Endothelial cell of umbilical vein (primary cell): ENCODE results near the gene DNAH1. TPM values are rescaled to one million over a fixed set of nuclear protein-coding genes. Genes with fewer than 3 reads are reported as not detected.

Source experiments
- BruUV-seq: library from RNA; stranded (reverse); fragments of 400-500 nt; replicated peaks from 2 replicates; lab custom pipeline; 2021; lab: Mats Ljungman, UMichigan
- CTCF ChIA-PET: fragments of 300-600, 350-600 bp; sonication (Branson Sonifier 250); formaldehyde crosslinking; loops from one replicate; lab custom pipeline; 2021; ENCODE audit warnings: antibody characterized with exemption, inconsistent platforms; lab: Charles Lee
- POLR2A ChIA-PET: fragments of 300-600, 350-600 bp; sonication (Branson Sonifier 250); formaldehyde crosslinking; loops from one replicate; lab custom pipeline; 2021; ENCODE audit warnings: antibody characterized with exemption, inconsistent platforms; lab: Charles Lee
- DNase-seq: peaks from one replicate; pipeline ENCODE4 v3.0.0-alpha.2; 2011; ENCODE audit warnings: low read depth, low spot score
- FAIRE-seq: peaks from 2 replicates; lab custom pipeline; 2011; peaks lifted over from hg19 to GRCh38; lab: Jason Lieb, UNC
- H2AFZ ChIP-seq: 2 replicates; pipeline ENCODE4 v1.6.0; 2012; ENCODE audit warnings: low read depth, low read length, control low read depth, inconsistent platforms
- H3K27ac ChIP-seq: 2 replicates; pipeline ENCODE4 v1.5.1; 2011; ENCODE audit warnings: low read depth, mild to moderate bottlenecking, control low read depth, low read length, moderate library complexity; ENCODE audit not compliant: insufficient read depth
- H3K27me3 ChIP-seq, 2 experiments: 2 replicates each; pipeline versions ENCODE4 v1.6.0 to v1.6.1; 2011; ENCODE audit warnings: low read length in 2 of 2, mixed read lengths in 1 of 2; ENCODE audit not compliant: control insufficient read depth in 2 of 2, insufficient read depth in 2 of 2
- H3K36me3 ChIP-seq, 2 experiments: 2 replicates in 1 of 2; 3 replicates in 1 of 2; pipeline ENCODE4 v1.5.1; 2011; ENCODE audit warnings: low read length in 2 of 2, mild to moderate bottlenecking in 1 of 2, moderate library complexity in 1 of 2; ENCODE audit not compliant: control insufficient read depth in 2 of 2, insufficient read depth in 2 of 2; ENCODE audit errors: extremely low read depth in 1 of 2
- H3K4me1 ChIP-seq: 3 replicates; pipeline ENCODE4 v1.5.1; 2011; ENCODE audit warnings: mild to moderate bottlenecking, low read length; ENCODE audit not compliant: control insufficient read depth, insufficient read depth; ENCODE audit errors: extremely low read depth
- H3K4me2 ChIP-seq: 2 replicates; pipeline ENCODE4 v1.6.1; 2011; ENCODE audit warnings: low read length, control low read depth, mixed read lengths; ENCODE audit not compliant: insufficient read depth
- H3K4me3 ChIP-seq, 3 experiments: fragments of 200-600 bp in 1 of 3; sonication (generic), shearing (Covaris generic) in 1 of 3; replicated peaks in 1 of 3; 2 replicates each; pipeline ENCODE4 v1.5.1; 2011 to 2016; ENCODE audit warnings: control low read depth in 3 of 3, low read length in 3 of 3, mild to moderate bottlenecking in 2 of 3, inconsistent platforms in 1 of 3, low read depth in 1 of 3, moderate library complexity in 1 of 3; ENCODE audit not compliant: insufficient read depth in 1 of 3
- H3K79me2 ChIP-seq: 2 replicates; pipeline ENCODE4 v1.6.0; 2012; ENCODE audit warnings: low read length, inconsistent platforms; ENCODE audit not compliant: control insufficient read depth, insufficient read depth
- H3K9ac ChIP-seq: replicated peaks from 2 replicates; pipeline ENCODE3; 2011; ENCODE audit warnings: low read length, control low read depth; ENCODE audit not compliant: insufficient read depth; ENCODE audit errors: extremely low read depth
- H3K9me1 ChIP-seq: replicated peaks from 3 replicates; pipeline ENCODE4 v1.6.0; 2011; ENCODE audit warnings: mild to moderate bottlenecking, low read length; ENCODE audit not compliant: control insufficient read depth, insufficient read depth; ENCODE audit errors: extremely low read depth
- H3K9me3 ChIP-seq: replicated peaks from 2 replicates; pipeline ENCODE4 v1.5.1; 2012; ENCODE audit warnings: low read length, inconsistent platforms; ENCODE audit not compliant: control insufficient read depth, insufficient read depth
- H4K20me1 ChIP-seq: replicated peaks from 2 replicates; pipeline ENCODE3; 2011; ENCODE audit warnings: mild to moderate bottlenecking, low read length; ENCODE audit not compliant: control insufficient read depth, insufficient read depth; ENCODE audit errors: extremely low read depth
- EZH2 ChIP-seq: IDR thresholded peaks from 2 replicates; pipeline ENCODE4 v1.6.1; 2012; ENCODE audit warnings: borderline replicate concordance, low read depth, mild to moderate bottlenecking, moderate library complexity, low read length, inconsistent platforms; ENCODE audit not compliant: severe bottlenecking
- FOS ChIP-seq: IDR thresholded peaks from 2 replicates; pipeline ENCODE4 v1.6.1; 2011; ENCODE audit warnings: mild to moderate bottlenecking, low read length, moderate library complexity, borderline replicate concordance; ENCODE audit not compliant: insufficient read depth
- GATA2 ChIP-seq: IDR thresholded peaks from 2 replicates; pipeline ENCODE4 v1.7.0; 2011; ENCODE audit warnings: low read depth, mild to moderate bottlenecking, moderate library complexity, mixed read lengths, low read length; ENCODE audit not compliant: insufficient read length, insufficient read depth
- JUN ChIP-seq: IDR thresholded peaks from 2 replicates; pipeline ENCODE4 v1.6.1; 2011; ENCODE audit warnings: borderline replicate concordance, low read depth; ENCODE audit not compliant: insufficient read length, insufficient read depth
- MYC ChIP-seq: IDR thresholded peaks from one replicate; pipeline ENCODE4 v1.6.1; 2011; ENCODE audit warnings: mild to moderate bottlenecking, low read depth, low read length
- POLR2A ChIP-seq: IDR thresholded peaks from 2 replicates; pipeline ENCODE4 v1.6.1; 2012; ENCODE audit warnings: low read depth, mild to moderate bottlenecking, control low read depth, low read length
- POLR2AphosphoS5 ChIP-seq: IDR thresholded peaks from 2 replicates; pipeline ENCODE4 v1.6.1; 2012; ENCODE audit warnings: low read depth, mild to moderate bottlenecking, control low read depth, low read length, moderate library complexity; ENCODE audit not compliant: insufficient read depth
- dilution Hi-C: fragments of 300-500 bp; cut with MboI; formaldehyde crosslinking; loops from one replicate; pipeline ENCODE4 v1.15.0; 2019; ENCODE audit warnings: low sequenced_read_pairs; ENCODE audit not compliant: extremely low pct_ligation_motif_present
- intact Hi-C: fragments of 100-400 bp; cut with micrococcal nuclease; formaldehyde crosslinking; loops from one replicate; pipeline ENCODE4 v1.10.0; 2022
- polyA plus RNA-seq, 4 experiments: library from polyadenylated mRNA; depleted of rRNA in 3 of 4; stranded (reverse) in 3 of 4; unstranded in 1 of 4; fragments of >200 nt; gene quantifications; 2 replicates each; pipeline versions ENCODE4 v1.2.1 to v1.2.3, GENCODE V29; 2011 to 2012; ENCODE audit warnings: missing spikeins in 1 of 4
- total RNA-seq: library from RNA; stranded (reverse); gene quantifications from 2 replicates; pipeline ENCODE4 v1.2.3, GENCODE V29; 2021
- TF ChIP-seq, protein P1 (sequence below): IDR thresholded peaks from 2 replicates; pipeline ENCODE4 v1.6.1; 2011; ENCODE audit not compliant: insufficient read depth, insufficient read length
- TF ChIP-seq, protein P2 (sequence below), 2 donors: IDR thresholded peaks; 1 replicate in 1 of 2; 2 replicates in 1 of 2; pipeline ENCODE4 v1.5.1; 2011; ENCODE audit warnings: low read length in 2 of 2, mild to moderate bottlenecking in 2 of 2, moderate library complexity in 2 of 2, control low read depth in 1 of 2, inconsistent platforms in 1 of 2, low read depth in 1 of 2; ENCODE audit not compliant: insufficient read depth in 1 of 2; ENCODE audit errors: extremely low read depth in 1 of 2

DNAH1 gene
- total and polyA plus RNA-seq, 2 donors (not counting 3 experiments of a cell fraction or from before 2014, with no cell fraction given): 5.8 to 6.0 TPM

DNA sequence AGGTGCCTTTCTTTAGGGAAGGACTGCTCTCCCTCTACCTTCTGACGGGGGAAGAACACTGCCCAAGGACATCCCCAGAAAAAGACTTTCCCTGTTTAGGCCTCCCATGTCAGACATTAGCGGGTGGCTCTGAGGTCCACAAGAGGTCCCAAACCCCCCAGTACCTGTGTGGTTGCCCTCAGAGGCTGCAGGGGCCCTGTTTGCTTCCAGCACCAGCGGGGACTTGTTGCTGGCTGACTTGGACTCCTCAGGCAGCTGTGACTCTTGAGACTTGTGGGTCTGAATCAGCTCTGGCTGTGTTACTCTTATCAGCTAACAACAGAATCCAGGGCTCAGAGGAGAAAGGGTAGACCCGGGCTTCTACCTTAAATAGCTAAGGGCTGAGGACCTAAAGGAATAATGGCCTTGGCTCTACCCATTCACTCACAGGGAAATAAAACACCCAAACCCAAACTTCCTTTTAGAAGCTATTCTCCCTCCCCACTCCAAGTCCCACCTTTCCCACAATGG, 89.5 kb downstream of the DNAH1 start:
- H3K79me2 ChIP-seq: peaks cover 18% of the 10 kb centered on the region
- peaks cover 8% of the 10 kb centered on the region for H3K4me1 ChIP-seq
- dilution Hi-C loops: no loop called here
- no TSS peak for BruUV-seq
- no peak overlapping the region for H3K27ac ChIP-seq
- no peaks in the 10 kb centered on the region for H3K9me3 ChIP-seq
- H3K27me3 ChIP-seq: no peaks in the 10 kb centered on the region
- no peak for FAIRE-seq
- ChIA-PET POLR2A (no interaction called here), CTCF (no interaction called here)
- TF ChIP-seq, protein P1, sequence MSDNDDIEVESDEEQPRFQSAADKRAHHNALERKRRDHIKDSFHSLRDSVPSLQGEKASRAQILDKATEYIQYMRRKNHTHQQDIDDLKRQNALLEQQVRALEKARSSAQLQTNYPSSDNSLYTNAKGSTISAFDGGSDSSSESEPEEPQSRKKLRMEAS: no peak
- TF ChIP-seq FOS (no peak), JUN (no peak), EZH2 (no peak), POLR2A (no peak), POLR2AphosphoS5 (no peak), GATA2 (no peak), MYC (no peak)
- TF ChIP-seq, protein P2, sequence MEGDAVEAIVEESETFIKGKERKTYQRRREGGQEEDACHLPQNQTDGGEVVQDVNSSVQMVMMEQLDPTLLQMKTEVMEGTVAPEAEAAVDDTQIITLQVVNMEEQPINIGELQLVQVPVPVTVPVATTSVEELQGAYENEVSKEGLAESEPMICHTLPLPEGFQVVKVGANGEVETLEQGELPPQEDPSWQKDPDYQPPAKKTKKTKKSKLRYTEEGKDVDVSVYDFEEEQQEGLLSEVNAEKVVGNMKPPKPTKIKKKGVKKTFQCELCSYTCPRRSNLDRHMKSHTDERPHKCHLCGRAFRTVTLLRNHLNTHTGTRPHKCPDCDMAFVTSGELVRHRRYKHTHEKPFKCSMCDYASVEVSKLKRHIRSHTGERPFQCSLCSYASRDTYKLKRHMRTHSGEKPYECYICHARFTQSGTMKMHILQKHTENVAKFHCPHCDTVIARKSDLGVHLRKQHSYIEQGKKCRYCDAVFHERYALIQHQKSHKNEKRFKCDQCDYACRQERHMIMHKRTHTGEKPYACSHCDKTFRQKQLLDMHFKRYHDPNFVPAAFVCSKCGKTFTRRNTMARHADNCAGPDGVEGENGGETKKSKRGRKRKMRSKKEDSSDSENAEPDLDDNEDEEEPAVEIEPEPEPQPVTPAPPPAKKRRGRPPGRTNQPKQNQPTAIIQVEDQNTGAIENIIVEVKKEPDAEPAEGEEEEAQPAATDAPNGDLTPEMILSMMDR (IDR thresholded peaks at IDR 0.05; ENCODE audit: extremely low read depth in 1 of 2, insufficient read depth in 1 of 2, low read depth in 1 of 2, low read length in 2 of 2): no peak
- H3K4me2 ChIP-seq: no peak overlapping the region
- no peak for DNase-seq
- no peaks in the 10 kb centered on the region for H3K9me1 ChIP-seq
- H3K9ac ChIP-seq: no peak overlapping the region
- no peak overlapping the region for H2AFZ ChIP-seq
- intact Hi-C loops: no loop called here
- H3K36me3 ChIP-seq: peaks cover 6 to 68% of the 10 kb centered on the region in 2 experiments
- H4K20me1 ChIP-seq: no peaks in the 10 kb centered on the region
- H3K4me3 ChIP-seq: no peak overlapping the region
